GM19239 (cell line): ENCODE measurements around the gene CNIH4.
"Not testable (repeated sequence)": the region's sequence is repeated elsewhere in the genome, so short reads cannot be mapped to it uniquely, and the experiment has no call there.

ENCODE experiments used
- DNase-seq: peaks from one replicate; pipeline ENCODE4 v3.0.0; 2011; ENCODE audit warnings: low spot score; ENCODE audit not compliant: insufficient read length
- FAIRE-seq: peaks from 2 replicates; lab custom pipeline; 2011; peaks lifted over from hg19 to GRCh38; lab: Jason Lieb, UNC

The CNIH4 gene

DNA sequence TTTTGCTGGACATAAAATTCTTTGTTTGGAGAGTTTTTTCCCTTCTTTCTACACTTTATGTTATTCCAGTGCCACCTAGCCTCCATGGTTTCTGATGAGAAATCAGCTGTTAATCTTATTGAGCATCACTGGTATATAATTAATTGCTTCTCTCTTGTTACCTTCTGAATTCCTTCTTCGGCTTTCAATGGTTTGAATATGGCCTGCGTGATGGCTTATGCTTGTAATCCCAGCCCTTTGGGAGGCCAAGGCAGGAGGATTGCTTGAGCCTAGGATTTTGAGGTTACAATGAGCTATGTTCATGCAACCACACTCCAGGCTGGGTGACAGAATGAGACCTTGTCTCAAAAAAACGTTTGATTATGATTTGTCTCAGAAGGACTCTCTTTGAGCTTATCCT lies 13.0 kb upstream of the CNIH4 start:
- FAIRE-seq (no peak), DNase-seq (no peak)

DNA sequence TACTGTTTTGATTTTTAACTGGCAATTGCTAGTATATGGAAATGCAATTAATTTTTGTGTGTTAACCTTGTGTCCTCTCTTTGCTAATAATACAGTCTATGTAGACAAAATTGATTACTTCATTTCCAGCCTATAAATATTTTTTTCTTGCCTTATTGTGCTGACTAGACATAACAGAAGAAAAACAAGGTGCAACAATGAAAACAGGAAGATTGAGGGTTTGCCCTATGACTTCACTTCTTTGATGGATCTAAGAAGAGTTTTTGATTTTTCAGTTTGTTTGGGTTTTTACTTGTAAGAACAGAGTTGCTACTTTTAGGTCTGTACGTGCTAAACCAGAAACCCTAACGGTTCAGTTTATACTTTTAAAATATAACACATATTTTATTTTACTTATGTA lies 8.5 kb upstream of the CNIH4 start:
- no peak for FAIRE-seq
- no peak for DNase-seq

DNA sequence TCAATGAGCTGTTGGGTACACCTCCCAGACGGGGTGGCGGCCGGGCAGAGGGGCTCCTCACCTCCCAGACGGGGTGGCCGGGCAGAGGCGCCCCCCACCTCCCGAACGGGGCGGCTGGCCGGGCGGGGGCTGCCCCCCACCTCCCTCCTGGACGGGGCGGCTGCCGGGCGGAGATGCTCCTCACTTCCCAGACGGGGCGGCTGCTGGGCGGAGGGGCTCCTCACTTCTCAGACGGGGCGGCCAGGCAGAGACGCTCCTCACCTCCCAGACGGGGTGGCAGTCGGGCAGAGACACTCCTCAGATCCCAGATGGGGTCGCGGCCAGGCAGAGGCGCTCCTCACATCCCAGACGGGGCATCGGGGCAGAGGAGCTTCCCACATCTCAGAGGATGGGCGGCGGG lies 7.0 kb upstream of the CNIH4 start:
- not testable (repeated sequence) for FAIRE-seq, DNase-seq

DNA sequence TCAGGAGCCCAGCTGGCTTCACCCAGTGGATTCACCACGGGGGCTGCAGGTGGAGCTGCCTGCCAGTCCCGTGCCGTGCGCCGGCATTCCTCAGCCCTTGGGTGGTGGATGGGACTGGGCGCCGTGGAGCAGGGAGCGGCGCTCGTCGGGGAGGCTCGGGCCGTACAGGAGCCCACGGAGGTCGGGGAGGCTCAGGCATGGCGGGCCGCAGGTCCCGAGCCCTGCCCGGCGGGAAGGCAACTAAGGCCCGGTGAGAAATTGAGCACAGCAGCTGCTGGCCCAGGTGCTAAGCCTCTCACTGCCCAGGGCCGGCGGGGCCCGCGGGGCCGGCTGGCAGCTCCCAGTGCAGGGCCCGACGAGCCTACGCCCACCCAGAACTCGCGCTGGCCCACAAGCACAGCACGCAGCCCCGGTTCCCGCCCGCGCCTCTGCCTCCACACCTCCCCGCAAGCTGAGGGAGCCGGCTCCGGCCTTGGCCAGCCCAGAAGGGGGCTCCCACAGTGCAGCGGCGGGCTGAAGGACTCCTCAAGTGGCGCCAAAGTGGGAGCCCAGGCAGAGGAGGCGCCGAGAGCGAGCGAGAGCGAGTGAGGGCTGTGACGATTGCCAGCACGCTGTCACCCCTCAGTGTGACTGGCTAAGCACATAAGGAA lies 4.1 kb upstream of the CNIH4 start:
- FAIRE-seq, result not testable (repeated sequence)

DNA sequence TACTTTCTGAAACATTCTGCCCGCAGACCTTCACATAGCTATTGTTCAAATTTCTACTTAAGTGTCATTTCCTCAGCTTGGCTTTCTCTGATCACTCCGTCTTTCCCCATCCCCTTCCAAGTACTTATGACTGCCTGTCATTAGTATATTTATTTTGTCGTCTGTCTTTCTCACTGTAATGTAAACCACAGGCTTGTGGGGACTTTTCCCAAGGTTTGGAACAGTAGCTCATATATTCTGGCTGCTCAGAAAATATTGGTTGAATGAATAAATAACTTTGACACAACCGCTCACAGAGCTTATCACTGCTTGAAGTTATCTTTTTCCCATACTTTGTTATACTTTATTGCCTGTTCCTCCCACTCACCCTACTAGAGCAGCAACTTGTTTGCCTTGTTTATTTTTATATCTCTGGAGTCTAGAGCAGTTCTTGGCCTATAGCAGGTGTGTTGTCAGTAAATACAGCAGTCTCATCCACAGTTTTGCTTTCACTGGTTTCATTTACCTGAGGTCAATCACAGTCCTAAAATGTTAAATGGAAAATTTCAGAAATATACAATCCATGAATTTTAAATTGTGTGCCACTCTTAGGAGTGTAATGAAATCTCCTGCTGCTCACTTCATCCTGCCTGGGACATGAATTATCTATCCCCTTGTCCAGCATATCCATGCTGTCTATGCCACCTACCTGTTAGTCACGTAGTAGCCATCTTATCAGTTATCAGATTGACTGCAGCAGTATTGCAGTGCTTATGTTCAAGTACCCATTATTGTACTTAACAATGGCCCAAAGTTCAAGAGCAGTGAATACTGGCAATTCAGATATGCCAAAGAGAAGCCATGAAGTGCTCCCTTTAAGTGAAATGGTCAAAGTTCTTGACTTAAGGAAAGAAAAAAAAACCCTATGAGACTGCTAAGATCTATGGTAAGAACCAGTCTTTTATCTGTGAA lies 2.4 kb upstream of the CNIH4 start:
- no peak for FAIRE-seq
- no peak for DNase-seq

More for the DNA sequence above, 4.1 kb upstream of the CNIH4 start:
- not testable (repeated sequence) for DNase-seq

DNA sequence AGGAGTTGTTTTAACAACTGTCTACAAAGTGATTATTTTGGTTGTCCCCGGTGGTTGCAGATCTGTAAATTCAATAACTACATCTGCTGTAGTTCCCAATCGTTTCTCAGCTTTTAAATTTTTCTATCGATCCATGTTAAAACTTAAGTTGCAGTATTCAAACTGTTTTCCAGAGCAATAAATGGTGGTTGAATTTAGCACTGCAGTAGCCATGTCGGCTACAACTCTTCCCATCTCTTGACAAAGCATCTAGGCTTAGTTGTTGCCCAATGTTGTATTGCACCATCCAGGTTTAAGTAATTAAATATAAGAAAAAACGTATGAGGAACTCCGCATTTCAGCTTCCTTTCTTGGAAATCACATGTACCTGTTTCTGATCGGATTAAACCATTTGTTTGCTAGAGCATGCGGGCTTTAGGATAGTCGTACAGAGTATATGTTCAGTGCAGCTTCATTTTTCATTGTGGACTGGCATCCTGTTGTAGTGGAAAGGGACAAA lies 996 bp downstream of the CNIH4 start:
- FAIRE-seq, result peak; percentile 70
- DNase-seq, result no peak

DNA sequence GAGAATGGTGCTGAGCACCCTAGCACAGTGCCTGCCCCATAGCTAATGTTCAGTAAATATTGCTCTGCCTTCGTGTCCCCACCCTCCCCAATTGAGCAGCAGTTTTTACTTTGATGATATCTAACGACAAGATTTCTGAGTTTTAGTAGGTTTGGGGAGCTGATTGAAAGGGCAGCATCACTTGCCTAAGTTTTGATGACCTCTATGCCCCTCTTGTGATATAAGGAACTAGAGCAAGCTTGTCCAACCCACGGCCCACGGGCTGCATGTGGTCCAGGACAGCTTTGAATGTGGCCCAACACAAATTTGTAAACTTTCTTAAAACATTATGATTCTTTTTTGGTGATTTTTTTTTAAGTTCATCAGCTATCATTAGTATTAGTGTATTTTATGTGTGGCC lies 1.6 kb downstream of the CNIH4 start:
- no peak for FAIRE-seq

DNA sequence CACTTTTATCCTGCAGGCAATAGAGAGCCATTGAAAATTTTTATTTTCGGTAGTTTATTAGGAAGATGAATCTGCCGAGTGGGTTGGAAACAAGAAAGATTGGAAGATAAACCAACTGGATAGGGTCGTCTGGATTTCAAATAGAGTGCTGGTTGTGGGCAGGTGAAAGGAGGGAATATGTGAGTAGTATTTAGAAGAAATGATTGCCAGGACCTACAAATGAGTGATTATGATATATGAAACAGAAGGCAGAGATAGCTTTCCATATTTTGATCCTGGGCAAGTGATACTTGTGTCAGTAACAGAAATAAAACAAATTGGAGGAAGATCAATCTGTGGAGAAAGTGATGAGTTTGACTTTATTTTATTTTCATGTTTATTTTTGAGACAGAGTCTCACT lies 2.5 kb downstream of the CNIH4 start:
- FAIRE-seq (no peak), DNase-seq (no peak)

More for the DNA sequence above, 1.6 kb downstream of the CNIH4 start:
- no peak for DNase-seq

DNA sequence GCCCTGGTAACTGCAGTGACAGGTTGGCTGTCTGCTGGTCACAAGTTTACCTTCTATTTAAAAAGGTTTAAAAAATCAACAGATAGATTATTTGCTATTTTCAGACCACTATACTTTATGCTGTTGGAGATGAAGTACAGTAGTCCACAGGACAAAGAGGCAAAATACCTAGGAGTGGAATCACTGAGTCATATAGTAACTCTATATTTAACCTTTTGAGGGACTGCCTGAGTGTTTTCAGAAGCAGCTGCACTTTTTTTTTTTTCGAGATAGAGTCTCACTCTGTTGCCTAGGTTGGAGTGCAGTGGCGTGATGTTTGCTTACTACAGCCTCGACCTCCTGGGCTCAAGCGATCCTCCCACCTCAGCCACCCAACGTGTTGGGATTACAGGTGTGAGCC lies 11.7 kb downstream of the CNIH4 start:
- FAIRE-seq, result peak; percentile 91

DNA sequence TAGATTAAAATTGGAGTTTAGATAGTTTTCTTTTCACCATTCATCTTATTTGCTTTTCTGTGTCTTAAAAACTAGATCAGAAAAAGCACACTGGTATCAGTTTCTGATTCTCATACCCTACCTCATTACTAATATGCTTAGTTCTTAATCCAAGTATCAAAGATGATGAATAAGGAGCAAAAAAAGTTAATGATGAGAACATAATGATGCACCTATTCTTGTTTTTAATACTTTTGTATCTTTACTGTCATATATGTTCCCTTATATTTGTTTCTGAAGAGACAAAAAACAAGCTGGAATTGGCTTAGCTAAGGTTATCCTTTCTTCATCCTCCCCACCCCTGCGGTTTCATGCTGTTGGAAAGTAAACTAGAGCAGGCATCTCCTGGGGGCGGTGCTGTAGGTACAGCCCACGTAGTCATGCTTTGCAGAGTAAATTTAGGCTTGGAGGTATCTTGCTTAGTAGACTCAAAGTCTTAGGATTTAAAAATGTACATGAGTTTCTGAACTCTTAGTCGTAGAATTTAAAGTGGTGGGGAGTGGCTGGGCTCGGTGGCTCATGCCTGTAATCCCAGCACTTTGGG lies 16.4 kb downstream of the CNIH4 start:
- FAIRE-seq (no peak), DNase-seq (no peak)

More for the DNA sequence above, 11.7 kb downstream of the CNIH4 start:
- DNase-seq, result no peak

DNA sequence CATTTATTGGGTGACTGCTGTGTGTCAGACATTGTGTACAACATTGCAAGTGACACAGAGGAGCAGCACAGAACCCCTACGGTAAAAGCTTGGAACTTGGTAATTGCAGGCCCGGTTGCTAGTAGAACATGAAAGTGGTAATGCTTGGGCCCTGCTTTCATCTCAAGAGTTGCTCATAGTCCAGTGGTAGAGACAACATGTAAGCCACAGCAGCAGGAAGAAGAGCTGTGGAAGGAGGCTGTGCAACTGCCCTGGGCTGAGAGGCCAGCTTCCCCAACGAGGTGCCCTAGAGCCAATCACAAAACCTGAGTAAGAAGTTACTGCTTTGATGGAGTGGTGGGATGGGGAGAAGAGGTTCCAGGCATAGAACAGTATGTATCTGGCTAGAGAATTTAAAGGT lies 18.4 kb downstream of the CNIH4 start:
- peak; percentile 11 for FAIRE-seq
- DNase-seq, result no peak

DNA sequence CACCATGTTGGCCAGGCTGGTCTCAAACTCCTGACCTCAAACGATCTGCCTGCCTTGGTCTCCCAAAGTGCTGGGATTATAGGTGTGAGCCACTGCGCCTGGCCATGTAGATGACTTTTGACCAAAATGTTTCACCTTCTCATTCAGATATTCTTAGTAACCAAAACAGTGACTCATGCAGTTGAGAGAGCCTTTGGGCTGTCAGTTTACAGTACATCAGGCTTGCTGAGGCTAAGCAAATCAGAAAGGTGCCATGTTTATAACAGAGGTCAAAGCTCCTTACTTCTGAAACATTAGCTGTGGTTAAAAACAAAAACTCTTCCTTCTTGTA lies 21.0 kb downstream of the CNIH4 start:
- FAIRE-seq, result peak; percentile 82
- DNase-seq, result peak; percentile 16

DNA sequence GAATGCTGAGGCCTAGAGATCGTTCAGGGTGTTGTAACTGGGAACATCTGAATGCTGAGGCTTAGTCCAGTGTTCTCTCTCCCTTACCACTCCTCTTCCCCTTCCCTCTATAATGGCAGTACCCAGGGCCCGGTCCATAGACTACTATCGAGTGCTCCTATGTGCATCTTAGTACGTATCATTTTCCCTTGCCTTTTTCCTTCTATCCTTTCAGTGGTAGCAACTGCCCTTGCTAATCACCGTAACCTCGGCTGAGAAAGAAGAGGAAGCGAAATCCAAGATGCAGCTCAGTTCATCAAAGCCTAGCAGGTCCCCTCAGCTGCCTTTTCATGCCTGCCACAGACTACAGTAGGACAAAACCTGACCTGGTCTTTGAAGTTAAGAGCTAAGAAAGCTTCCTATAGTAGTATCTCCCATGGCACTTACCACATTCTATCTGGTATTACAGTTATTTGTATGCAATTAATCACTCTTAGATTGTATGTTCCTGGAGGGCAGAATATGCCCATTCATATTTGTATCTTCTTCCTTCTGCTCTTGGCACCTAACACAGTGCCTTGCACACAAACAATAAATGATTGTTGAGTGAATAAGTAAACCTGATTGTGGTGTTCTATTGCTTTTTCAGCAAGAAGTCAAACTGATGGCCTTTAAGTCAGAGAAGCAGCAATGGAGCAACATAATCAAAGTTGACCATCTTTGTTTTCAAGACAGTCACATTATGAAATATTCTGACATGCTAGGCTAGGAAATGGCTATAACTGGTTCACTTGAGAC lies 22.4 kb downstream of the CNIH4 start:
- FAIRE-seq, result peak; percentile 95
- no peak for DNase-seq

DNA sequence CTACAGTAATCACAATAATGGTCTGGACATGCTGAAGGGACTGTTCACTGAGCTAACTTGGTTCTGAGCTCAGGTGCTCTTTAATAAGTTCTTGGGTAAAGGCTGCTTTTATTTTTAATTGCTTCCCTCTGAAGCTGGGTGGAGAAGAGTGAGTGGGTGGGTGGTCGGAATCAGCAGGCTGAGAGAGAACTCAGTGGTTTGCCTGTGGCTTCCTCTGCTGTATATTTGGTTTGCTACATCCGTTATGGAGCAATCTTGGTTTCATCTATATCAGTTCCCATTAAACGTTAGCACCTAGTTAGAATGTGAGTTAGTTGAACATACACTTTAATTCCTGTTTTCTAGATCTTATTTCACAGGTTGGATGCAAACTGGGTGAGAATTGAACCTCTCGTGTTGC lies 23.3 kb downstream of the CNIH4 start:
- FAIRE-seq, result no peak

DNA sequence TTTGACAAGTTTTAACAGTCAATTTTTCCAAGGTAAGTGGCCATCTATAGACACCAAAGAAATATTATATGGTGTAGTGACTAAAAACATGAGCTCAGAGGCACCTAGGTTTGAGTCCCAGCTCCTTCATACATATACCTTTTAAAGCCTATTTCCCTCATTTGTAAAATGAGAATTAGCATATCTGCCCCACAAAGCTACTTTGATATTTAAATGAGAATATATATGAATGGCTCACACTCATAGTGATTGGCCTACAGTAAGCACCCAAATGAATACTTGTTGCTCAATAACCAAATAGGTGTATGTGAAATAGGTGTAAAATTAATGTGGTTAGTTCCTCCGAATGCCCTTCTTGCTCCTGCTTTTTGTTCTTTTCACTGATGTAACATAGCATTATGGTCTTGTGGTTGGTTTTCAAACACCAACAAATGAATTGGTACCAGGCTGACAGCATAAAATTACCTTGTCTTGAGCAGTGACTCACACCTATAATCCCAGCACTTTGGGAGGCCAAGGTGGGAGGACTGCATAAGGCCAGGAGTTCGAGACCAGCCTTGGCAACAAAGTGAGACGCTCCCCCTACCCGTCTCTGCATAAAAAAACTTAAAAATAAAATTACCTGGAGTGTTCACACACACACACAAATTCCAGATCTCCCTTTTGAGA lies 25.3 kb downstream of the CNIH4 start:
- FAIRE-seq (no peak), DNase-seq (no peak)

More for the DNA sequence above, 23.3 kb downstream of the CNIH4 start:
- DNase-seq, result no peak

DNA sequence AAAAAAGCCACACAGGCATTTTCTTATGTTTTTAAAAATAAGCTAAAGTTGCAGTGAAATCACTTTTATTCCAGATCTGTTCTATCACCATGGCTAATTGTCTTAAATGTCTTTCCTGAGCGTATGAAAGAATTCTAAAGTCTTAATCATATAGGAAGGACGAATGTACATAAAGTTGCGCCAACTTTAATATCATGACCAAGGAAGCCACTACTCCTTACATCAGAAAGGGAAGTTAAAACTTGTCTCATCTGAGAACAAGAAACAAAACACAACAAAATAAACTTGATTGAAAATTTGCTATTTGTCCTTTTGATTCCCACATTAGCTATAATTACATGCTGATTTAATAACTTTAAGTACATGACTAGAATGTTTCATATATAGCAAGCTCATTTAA lies 26.5 kb downstream of the CNIH4 start:
- FAIRE-seq (peak; percentile 49), DNase-seq (no peak)

DNA sequence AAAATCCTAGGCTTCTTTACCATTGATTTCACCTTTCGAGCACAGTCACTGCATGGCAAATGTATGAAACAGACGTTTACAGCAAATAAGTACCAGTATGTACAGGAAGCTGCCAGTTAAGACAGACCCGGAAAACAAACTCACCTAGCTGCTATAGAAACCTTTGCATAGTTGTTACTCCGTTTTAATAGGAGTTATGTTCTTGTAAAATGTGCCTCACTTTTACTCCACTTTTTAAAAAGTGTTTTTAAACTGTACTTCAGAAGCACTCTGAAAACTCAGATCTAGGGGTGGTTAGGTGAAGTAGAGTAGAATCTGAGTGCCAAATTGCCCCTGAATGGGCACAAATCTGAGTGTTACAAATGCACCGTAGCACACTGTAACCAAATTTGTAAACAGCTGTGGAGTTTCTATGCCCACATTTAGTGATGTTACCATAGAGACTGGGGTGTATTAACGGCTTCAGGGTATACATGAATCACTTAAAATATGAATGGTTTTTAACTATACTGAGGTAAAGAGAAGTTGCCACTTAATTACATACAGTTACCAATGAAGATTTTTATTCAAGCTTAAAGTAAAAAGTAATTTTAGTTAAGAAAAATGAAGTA lies 30.7 kb downstream of the CNIH4 start:
- DNase-seq (no peak), FAIRE-seq (no peak)

DNA sequence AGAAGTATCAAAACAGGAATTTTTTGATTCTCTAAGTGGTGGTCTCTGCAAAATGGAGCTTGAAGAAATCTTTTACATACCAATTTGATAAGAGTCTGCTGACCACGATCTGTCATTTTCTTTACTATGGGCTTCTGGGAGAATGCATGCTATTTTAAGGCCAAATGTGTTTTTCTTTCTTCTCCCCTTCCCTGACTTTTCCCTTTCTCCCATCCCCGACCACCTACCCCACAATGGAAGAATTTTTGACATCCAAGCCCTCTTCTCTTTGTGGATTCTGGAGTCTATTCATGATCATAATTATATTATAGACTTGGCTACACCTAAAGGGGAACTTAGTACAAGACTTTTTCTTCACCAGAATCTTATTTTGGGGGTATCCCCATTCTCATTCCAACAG lies 31.3 kb downstream of the CNIH4 start:
- no peak for FAIRE-seq
- DNase-seq, result no peak

DNA sequence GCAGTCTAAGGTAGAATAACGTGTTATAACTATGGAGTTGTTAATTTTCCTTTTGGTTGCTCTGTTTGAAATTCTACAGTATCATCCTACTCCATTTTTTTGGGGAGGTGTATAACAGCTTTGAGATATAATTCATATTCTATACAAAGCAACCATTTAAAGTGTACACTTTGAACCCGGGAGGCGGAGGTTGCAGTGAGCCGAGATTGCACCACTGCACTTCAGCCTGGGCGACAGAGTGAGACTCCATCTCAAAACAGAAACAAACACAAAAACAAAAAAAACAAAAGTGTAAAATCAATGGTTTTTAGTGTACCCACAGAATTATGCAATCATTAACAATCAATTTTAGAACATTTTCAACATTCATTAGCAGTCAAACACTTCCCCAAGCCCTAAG lies 33.8 kb downstream of the CNIH4 start:
- DNase-seq (no peak), FAIRE-seq (no peak)
